HG03558 (cell line): ENCODE measurements around the gene GPR146.

Experiments
- ATAC-seq: cut with Tn5 transposase; IDR thresholded peaks from one replicate; pipeline ENCODE4 v1.9.1; 2021; ENCODE audit warnings: moderate number of reproducible peaks; ENCODE audit not compliant: unreplicated experiment; ENCODE audit errors: extremely low read depth

GPR146 gene

DNA sequence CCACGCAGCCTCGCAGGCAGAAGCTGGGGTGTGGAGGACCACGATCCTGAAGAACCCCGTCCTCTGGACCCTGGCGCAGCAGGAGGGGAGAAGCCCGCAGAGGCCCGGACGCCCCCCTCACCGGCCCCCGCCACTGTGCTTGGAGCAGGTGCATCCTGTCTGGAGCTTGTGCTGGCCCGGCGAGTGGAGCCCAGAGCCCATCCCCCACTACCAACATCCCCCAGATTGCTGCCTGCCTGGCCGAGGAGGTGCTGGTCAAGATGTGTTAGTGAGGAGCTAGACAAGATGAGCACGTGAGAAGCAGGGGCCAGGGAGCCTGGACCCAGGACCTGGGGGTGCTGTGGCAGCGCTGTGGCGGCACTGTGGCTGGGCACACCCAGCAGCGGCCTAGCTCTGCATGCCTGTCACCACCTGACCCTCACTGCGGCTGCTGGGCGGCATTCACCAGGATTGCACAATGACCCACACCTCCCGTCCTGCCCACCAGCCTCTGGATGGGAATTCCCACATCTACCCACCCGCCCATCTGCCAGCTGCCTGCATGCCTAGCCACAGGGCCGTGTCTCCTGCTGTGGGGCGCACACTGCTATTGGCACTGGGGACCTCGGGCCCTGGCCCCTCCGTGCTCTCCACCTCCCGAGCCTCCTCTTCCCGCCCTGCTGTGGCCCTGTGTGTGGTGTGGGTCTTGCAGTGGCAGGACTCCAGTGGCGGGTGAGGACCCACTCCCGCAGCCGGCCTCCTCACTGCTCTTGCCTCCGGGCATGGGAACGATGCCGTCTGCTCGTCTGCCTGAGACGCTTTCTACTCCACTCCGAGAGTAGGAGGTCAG is 11.8 kb downstream of the GPR146 start:
- no peak for ATAC-seq

DNA sequence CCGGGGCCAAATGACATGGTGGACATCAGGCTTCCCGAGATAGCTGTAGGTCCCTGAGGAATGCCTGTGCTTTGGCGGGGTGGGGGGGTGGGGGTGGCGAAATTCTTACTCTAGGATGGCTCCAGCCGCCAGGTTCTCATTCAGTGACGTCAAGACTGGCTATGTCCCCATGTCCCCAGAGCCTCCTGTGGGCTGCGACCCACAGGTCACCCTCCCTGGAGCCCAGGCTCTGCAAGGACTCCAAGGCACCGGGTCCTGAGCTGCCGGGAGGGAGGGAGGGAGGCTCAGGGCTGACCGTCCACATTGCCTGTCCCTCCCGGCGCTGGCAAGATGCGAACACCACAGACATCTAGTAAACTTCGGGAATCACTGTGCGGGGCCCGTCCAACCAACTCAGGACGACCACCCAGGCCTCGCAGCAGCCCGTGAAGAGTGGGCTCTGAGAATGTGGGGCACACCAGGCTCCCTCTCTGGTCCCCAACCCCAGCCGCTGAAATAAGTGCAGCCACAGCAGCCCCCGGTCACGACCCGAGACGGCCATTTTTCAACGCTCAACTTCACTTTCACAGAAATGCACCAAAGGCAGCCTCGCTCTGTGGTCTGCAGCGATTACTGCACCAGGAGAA is 12.6 kb downstream of the GPR146 start:
- no peak for ATAC-seq

- ATAC-seq = no peak
Observed at GRCh38 chr7:1057416-1058291, 13.3 kb downstream of the GPR146 start.

GRCh38 chr7:1058311-1058710 is 14.0 kb downstream of the GPR146 start:
- ATAC-seq = no peak

DNA sequence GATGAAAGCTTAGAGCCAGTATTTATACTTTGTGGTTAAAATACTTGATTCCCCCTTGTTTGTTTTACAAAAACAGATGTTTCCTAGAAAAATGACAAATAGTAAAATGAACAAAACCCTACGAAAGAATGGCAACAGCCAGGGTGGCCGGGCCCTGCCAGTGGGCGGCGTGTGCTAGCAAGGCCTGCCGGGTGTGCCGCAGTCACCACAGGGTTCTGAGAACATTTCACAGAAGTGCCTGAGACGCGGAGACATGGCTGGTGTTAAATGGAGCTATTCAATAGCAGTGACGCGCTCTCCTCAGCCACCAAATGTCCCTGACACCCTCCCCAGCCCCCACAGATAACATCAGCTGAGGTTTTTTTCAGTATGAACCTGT is 14.5 kb downstream of the GPR146 start:
- no peak for ATAC-seq

- ATAC-seq = no peak
Observed at GRCh38 chr7:1059200-1060091, 15.1 kb downstream of the GPR146 start.

DNA sequence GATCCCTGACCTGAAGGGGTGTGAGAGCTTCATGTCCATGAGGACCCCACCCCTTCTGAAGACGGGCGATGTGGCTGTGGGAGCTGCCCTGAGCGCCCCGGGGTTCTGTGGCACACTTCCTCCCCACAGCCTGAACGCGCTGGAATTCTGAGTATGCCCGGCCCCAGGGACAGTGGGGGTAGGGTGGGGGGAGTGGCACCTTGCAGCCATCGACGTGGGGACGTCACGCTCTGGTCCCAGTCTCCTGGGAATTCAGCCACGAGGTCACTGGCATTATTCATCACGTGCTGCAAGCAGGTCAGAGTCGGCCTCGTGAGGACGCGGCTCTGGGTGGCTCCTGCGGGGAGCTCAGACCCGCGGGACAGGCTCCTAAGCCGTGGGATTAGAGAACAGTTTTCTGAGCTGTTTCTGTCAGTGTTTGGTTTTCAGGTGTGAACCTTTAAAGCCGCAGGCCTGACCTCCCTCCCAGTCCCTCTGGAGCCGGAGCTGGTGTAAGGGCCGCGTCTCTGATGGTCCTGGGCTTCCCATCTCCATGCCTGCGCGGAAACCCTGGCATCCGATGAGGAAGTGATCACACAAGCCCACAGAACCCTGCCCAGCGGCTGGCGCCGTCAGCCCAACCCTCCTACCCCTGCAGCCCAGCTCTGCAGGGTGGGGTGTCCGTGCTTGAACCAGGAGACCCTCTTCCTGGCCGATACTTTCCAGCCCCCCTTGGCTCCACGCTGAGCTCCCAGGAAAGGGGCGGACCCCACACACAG is 16.1 kb downstream of the GPR146 start:
- ATAC-seq = no peak

DNA sequence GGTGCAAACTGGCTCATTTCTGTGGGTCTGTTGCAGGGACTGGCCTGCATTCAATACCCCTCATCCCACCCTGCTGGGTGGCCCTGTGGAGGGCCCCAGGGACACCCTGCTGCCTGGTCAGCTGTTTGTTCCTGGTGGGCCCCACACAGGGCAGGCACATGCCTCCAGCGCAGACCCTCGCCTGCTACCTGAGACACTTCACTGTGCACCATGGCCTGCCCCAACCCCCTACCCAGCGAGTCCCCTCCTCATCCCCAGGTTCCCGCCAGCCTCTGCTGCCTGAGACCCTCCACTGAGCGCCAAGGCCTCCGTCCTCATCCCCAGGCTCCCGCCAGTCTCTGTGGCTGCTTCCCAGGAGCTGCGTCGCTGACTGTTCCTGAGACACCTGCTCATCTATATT is 16.8 kb downstream of the GPR146 start:
- no peak for ATAC-seq

DNA sequence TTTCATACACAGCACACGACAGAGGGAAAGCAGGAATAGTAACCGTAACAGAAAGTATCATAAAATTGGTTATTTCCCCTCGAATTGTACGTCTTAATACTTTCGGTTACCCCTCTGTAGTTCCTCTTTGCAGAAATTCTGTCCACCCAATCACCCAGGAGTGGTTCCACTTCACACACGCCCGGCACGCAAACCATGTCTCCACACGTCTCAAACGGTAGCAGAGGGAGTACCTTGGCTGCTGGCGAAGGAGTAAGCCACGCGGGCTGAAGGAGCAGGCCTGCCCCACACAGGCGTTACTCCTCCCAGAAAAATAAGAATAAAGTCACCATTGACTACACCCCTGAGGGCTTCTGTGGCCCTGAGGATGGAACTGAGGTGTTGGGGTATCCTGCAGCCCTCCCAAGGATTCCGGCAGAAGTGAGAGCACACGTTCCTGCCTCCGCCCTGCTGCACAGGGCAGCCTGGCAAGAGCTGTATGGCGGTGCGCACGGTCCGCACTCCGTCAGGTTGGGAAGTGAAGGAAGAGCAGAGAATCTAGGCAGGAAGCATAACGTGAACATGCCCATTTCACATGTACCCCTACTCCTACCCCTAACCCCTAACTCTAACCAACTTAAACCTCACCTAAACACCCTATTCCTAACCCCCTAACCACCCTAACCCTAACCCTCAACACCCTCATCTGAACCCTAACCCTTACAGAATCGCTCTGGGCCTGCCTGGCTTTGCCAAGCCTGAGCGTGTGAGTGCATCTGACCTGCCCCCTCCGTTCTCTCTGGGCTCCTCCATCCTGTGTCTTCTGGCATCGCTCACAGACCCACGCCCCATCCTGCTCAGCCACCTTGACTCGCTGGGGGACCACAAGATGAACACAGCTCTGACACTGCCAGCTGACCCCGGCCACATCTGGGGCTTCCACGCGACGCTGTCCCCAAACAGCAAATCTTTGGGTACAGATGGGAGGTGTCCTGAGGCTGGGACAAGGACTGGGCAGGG is 18.2 kb downstream of the GPR146 start:
- ATAC-seq = no peak

- no peak for ATAC-seq
Observed at GRCh38 chr7:1063361-1063760, 19.0 kb downstream of the GPR146 start.

DNA sequence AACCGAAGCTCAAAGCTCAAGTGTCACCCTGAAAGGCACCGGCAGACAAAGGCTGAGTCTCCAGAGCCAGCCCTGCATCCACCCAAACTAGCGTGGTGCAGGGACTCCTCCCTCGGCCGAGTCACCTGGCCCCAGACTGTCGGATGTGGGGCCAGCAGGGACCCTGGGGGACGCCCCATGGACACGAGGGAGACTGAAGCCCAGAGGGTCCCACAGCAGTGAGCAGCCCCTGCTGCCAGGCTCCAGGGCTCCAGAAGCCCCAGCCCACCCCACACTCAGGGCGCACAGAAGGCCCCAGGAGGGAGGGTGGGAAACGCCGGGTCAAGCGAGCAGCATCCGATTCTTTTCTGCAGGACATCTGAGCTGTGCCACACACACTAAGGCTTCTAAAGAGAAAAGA is 20.2 kb downstream of the GPR146 start:
- ATAC-seq = no peak

GRCh38 chr7:1065263-1065584 is 20.9 kb downstream of the GPR146 start:
- ATAC-seq = no peak

DNA sequence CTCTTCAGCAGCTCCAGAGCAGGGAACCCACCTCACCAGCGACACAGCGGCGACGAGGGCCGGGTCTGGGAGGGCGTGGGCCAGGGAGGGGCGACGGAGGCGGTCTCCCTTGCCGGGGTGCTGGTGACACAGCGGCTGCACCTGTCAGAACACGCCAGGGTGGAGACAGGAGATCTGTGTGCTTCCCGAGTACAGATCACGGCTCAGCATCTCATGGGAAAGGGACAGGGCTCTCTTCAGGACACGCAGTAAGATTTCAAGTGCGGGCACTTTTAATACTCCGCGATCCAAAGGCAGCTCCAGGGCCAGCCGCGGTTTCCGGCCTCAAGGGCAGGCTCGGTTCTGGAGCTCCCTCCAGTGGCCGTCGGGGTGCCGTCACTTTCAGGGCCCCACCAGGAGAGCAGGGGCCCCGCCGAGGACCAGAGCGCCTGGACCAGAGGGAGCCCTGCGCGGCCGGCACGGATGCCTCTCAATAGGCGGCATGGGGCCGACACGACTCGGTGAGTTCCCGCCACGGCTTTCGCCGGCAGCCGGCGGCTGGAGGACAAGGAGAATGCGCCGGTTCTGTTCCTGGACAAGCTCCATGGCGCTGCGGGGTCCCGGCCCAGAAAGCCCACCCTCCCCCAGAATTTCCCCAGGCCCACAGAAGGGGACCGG is 21.4 kb downstream of the GPR146 start:
- ATAC-seq = no peak

DNA sequence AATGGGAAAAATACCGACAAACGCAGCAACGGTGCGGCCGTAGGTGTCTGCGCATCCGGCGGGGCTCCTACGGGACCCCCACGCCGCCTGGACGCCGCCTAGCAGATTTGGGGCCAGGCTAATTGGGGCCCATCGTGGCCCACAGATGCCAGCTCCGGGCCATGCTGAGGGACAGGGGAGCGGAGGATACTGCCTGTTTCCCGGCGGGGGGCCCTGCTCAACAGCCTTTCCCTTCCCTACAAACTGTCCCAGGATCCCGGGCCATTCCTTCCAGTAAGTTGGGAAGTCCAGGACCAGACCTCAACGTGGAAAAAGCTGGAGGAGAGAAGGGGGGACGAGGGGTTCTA is 21.9 kb downstream of the GPR146 start:
- no peak for ATAC-seq

DNA sequence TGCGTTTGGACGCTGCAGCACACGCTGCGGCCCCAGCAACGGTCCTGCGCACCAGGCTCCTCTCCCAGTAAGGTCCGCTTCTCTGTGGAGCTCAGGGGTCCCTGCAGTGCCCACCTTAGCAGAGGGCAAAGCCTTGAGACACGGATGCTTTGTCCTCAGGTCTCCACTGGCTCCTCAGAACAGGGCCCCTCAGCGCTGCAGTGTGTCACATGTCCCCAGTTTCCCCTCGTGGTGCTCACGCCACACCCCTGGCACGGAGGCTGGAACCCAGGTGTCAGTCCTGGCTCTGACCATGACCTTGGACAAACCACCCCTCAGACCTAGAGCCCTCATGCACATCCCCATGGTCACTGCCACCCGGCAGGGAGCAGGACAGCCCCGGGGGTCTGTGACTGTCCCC is 23.7 kb downstream of the GPR146 start:
- ATAC-seq = no peak

DNA sequence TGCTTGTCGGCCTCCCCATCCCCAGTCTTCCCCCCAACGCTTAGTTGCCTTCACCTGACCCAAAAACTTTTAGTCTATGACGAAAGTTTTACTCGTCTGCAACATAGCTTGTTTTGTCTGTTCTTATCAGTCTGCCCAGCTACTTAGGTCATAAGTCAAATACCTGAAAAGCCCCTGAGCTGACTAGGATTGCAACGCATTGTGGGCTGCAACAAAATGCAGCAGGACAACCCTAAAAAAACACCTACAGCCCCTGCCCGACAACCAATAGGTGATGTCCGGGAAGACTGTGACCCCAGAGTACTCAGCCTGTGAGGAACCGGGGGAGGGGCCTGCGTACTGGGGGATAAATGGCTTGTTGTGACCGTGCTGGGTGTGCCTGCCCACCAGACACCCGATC is 24.3 kb downstream of the GPR146 start:
- ATAC-seq = no peak

GRCh38 chr7:1070544-1071011 is 26.2 kb downstream of the GPR146 start:
- ATAC-seq = no peak

- ATAC-seq = no peak
Observed at GRCh38 chr7:1071731-1072254, 27.4 kb downstream of the GPR146 start.
